ENCODE measurements around the gene RAB20.
"Not testable (repeated sequence)": the region's sequence is repeated elsewhere in the genome, so short reads cannot be mapped to it uniquely, and the experiment has no call there.

The RAB20 gene

GRCh38 chr13:110509971-110510786 is 51.3 kb downstream of the RAB20 start:
- no peak for DNase-seq (ENCODE audit: low read depth)

GRCh38 chr13:110509478-110509926 is 52.0 kb downstream of the RAB20 start:
- DNase-seq (ENCODE audit: low read depth), result no peak

GRCh38 chr13:110507678-110508381 is 53.7 kb downstream of the RAB20 start:
- no peak for DNase-seq (ENCODE audit: low read depth)

- DNase-seq (ENCODE audit: low read depth), result no peak
Measured at GRCh38 chr13:110506859-110507566, 54.5 kb downstream of the RAB20 start.

- DNase-seq (ENCODE audit: low read depth), result no peak
Measured at GRCh38 chr13:110506396-110506795, 55.1 kb downstream of the RAB20 start.

- no peak for DNase-seq (ENCODE audit: low read depth)
Measured at GRCh38 chr13:110505594-110505993, 55.9 kb downstream of the RAB20 start.

- no peak for DNase-seq (ENCODE audit: low read depth)
Measured at GRCh38 chr13:110503979-110504499, 57.5 kb downstream of the RAB20 start.

- DNase-seq (ENCODE audit: low read depth), result no peak
Measured at GRCh38 chr13:110503037-110503901, 58.3 kb downstream of the RAB20 start.

- no peak for DNase-seq (ENCODE audit: low read depth)
Measured at GRCh38 chr13:110501188-110501587, 60.3 kb downstream of the RAB20 start.

- no peak for DNase-seq (ENCODE audit: low read depth)
Measured at GRCh38 chr13:110500341-110500740, 61.2 kb downstream of the RAB20 start.

GRCh38 chr13:110499621-110500281 is 61.8 kb downstream of the RAB20 start:
- no peak for DNase-seq (ENCODE audit: low read depth)

- DNase-seq (ENCODE audit: low read depth), result no peak
Measured at GRCh38 chr13:110498765-110499164, 62.8 kb downstream of the RAB20 start.

- no peak for DNase-seq (ENCODE audit: low read depth)
Measured at GRCh38 chr13:110498327-110498726, 63.2 kb downstream of the RAB20 start.

- not testable (repeated sequence) for DNase-seq (ENCODE audit: low read depth)
Measured at GRCh38 chr13:110497896-110498295, 63.6 kb downstream of the RAB20 start.

- no peak for DNase-seq (ENCODE audit: low read depth)
Measured at GRCh38 chr13:110497003-110497402, 64.5 kb downstream of the RAB20 start.

GRCh38 chr13:110496281-110496680 is 65.2 kb downstream of the RAB20 start:
- no peak for DNase-seq (ENCODE audit: low read depth)

- DNase-seq (ENCODE audit: low read depth), result no peak
Measured at GRCh38 chr13:110495881-110496280, 65.6 kb downstream of the RAB20 start.

GRCh38 chr13:110495376-110495775 is 66.1 kb downstream of the RAB20 start:
- no peak for DNase-seq (ENCODE audit: low read depth)

GRCh38 chr13:110493613-110494012 is 67.9 kb downstream of the RAB20 start:
- no peak for DNase-seq (ENCODE audit: low read depth)

- DNase-seq (ENCODE audit: low read depth), result no peak
Measured at GRCh38 chr13:110492679-110493593, 68.6 kb downstream of the RAB20 start.
